HG03342 (cell line): Measurements from ENCODE around the gene TRIM3.

ENCODE experiments used
- ATAC-seq: cut with Tn5 transposase; IDR thresholded peaks from one replicate; pipeline ENCODE4 v1.9.1; 2021; ENCODE audit warnings: mild to moderate bottlenecking, moderate library complexity; ENCODE audit not compliant: unreplicated experiment

The TRIM3 gene

GRCh38 chr11:6404342-6405051, 69.2 kb downstream of the TRIM3 start:
- no peak for ATAC-seq

DNA sequence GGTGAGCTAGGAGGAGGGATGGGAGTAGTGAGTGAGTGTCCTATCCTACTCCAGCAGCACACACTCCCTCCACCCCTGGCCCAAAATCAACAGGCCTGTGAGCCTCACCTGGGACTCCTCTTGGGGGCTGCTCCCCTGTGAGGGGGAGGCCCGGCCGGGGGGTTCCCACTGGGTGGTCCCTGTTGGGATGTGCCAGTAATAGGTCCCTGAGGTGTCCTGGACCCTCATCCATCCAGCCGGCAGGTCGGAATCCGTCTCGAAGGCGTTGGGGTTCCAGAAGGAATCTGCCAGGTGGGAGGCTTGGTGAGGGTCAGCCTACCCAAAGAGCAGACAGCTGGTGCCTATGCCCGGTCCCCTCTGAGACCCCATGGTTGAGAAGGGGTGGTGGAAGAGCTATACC, 70.2 kb downstream of the TRIM3 start:
- no peak for ATAC-seq

GRCh38 chr11:6402561-6402981, 71.2 kb downstream of the TRIM3 start:
- peak; percentile 89 for ATAC-seq

DNA sequence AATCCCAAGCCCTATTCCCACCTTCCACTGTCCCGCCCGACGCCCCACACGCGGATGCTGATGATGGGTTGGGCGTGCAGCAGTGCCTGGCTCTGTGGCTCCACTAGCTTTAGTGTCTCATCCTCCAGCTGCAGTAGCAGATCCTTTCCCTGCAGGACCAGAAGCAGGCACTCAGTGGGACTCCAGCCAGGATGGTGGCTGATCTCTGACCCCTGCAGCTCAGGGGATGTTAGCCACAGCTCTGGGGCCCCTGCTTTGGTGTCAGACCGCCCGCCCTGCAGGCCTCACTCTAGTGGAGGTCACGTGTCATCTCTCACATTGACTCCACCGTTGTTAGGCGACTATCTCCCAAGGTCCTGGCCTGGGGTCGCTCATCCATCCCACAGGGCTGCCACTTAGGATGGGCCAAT, 71.7 kb downstream of the TRIM3 start:
- peak; percentile 48 for ATAC-seq

DNA sequence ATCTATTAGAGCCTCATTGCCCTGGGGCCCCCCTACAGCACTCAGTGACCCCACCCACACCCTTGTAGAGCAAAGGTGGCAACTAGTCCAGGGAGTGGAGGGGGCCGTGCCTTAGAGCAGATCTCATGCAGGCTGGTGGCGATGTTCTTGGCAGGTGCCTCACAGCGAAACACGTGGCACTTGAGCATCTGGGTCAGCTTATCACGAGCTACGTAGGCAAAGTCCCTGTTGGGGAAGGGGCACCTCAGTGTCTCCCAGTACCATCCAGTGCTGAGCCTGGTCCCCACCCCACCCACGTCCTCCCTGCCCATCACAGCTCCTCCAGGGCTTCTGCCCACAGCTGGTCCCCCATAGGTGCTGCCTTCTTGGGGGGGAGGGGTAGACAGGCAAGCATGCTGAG, 72.3 kb downstream of the TRIM3 start:
- ATAC-seq = no peak

- no peak for ATAC-seq
Observed at GRCh38 chr11:6400431-6401345, 73.1 kb downstream of the TRIM3 start.
